ENCODE results near the gene SHLD2.

SHLD2 gene

GRCh38 chr10:87060280-87060928 is 34.6 kb upstream of the SHLD2 start:
- no peak for TF ChIP-seq POU6F1 (CRISPR knock-in tag; IDR thresholded peaks at IDR 0.05; ENCODE audit: borderline replicate concordance, low read depth)
- no peak for TF ChIP-seq PATZ1 (CRISPR knock-in tag; IDR thresholded peaks at IDR 0.05; ENCODE audit: borderline replicate concordance)
- TF ChIP-seq CSDC2 (CRISPR knock-in tag; IDR thresholded peaks at IDR 0.05): no peak
- no peak for TF ChIP-seq ESRRG (CRISPR knock-in tag; IDR thresholded peaks at IDR 0.05)
- no peak for TF ChIP-seq CREB5 (CRISPR knock-in tag; IDR thresholded peaks at IDR 0.05; ENCODE audit: low read depth)
- no peak for TF ChIP-seq ARNTL (CRISPR knock-in tag; IDR thresholded peaks at IDR 0.05; ENCODE audit: borderline replicate concordance, low read depth)
- TF ChIP-seq SNAI2 (CRISPR knock-in tag; IDR thresholded peaks at IDR 0.05): no peak
- TF ChIP-seq ZC3H10 (CRISPR knock-in tag; IDR thresholded peaks at IDR 0.05): no peak
- no peak for TF ChIP-seq ZNF70 (CRISPR knock-in tag; IDR thresholded peaks at IDR 0.05)
- TF ChIP-seq PPARA (CRISPR knock-in tag; IDR thresholded peaks at IDR 0.05; ENCODE audit: borderline replicate concordance): no peak
- TF ChIP-seq ZNF8 (CRISPR knock-in tag; IDR thresholded peaks at IDR 0.05): no peak
- ATAC-seq: no peak

GRCh38 chr10:87064651-87065050 is 30.4 kb upstream of the SHLD2 start:
- no peak for ATAC-seq
- TF ChIP-seq TCF4 (CRISPR knock-in tag; IDR thresholded peaks at IDR 0.05; ENCODE audit: borderline replicate concordance) (no peak), CSRNP3 (CRISPR knock-in tag; IDR thresholded peaks at IDR 0.05) (no peak), SNAI2 (CRISPR knock-in tag; IDR thresholded peaks at IDR 0.05) (no peak), CREB5 (CRISPR knock-in tag; IDR thresholded peaks at IDR 0.05; ENCODE audit: low read depth) (no peak), TSHZ2 (CRISPR knock-in tag; IDR thresholded peaks at IDR 0.05) (no peak), ZFP3 (CRISPR knock-in tag; IDR thresholded peaks at IDR 0.05) (no peak), PATZ1 (CRISPR knock-in tag; IDR thresholded peaks at IDR 0.05; ENCODE audit: borderline replicate concordance) (no peak), ESRRG (CRISPR knock-in tag; IDR thresholded peaks at IDR 0.05) (no peak), ZNF8 (CRISPR knock-in tag; IDR thresholded peaks at IDR 0.05) (no peak), ZFP30 (CRISPR knock-in tag; IDR thresholded peaks at IDR 0.05) (no peak), ZC3H10 (CRISPR knock-in tag; IDR thresholded peaks at IDR 0.05) (no peak), POU6F1 (CRISPR knock-in tag; IDR thresholded peaks at IDR 0.05; ENCODE audit: borderline replicate concordance, low read depth) (no peak), ISL1 (CRISPR knock-in tag; IDR thresholded peaks at IDR 0.05) (no peak), ZNF70 (CRISPR knock-in tag; IDR thresholded peaks at IDR 0.05) (no peak), OSR1 (CRISPR knock-in tag; IDR thresholded peaks at IDR 0.05) (no peak)

All from SK-N-SH treated with all-trans-retinoic acid at 6 μM for 48 hours (cell line).